ENCODE results near the gene RAET1G.

GRCh38 chr6:149924206-149924932, 1.4 kb upstream of the RAET1G start:
- no peak for TF ChIP-seq POLR2A (IDR thresholded peaks at IDR 0.05)
- no peak for TF ChIP-seq CTCF (IDR thresholded peaks at IDR 0.05)
